NB4 (cell line): ENCODE results near the gene ARHGAP26.

ENCODE experiments used
- CTCF ChIP-seq: IDR thresholded peaks from one replicate; pipeline ENCODE4 v1.5.1; 2012; ENCODE audit warnings: low read depth, low read length
- MAX ChIP-seq: IDR thresholded peaks from 2 replicates; pipeline ENCODE4 v1.6.1; 2011; ENCODE audit warnings: low read depth, low read length
- MYC ChIP-seq: IDR thresholded peaks from 2 replicates; pipeline ENCODE4 v1.6.1; 2011; ENCODE audit warnings: low read depth, low read length
- POLR2A ChIP-seq: IDR thresholded peaks from 2 replicates; pipeline ENCODE4 v1.6.1; 2011; ENCODE audit warnings: mild to moderate bottlenecking; ENCODE audit not compliant: insufficient read length; ENCODE audit errors: extremely low read depth

- no peak for TF ChIP-seq CTCF
- TF ChIP-seq POLR2A: no peak
- no peak for TF ChIP-seq MAX
- no peak for TF ChIP-seq MYC
Measured at GRCh38 chr5:143126174-143127019, 356.2 kb downstream of the ARHGAP26 start.
